ENCODE data around the gene ELAVL4. TPM values are rescaled to one million over a fixed set of nuclear protein-coding genes. Genes with fewer than 3 reads are reported as not detected.

The ELAVL4 gene
- total RNA-seq, 1 experiment from 2014 or later, result not detected

DNA sequence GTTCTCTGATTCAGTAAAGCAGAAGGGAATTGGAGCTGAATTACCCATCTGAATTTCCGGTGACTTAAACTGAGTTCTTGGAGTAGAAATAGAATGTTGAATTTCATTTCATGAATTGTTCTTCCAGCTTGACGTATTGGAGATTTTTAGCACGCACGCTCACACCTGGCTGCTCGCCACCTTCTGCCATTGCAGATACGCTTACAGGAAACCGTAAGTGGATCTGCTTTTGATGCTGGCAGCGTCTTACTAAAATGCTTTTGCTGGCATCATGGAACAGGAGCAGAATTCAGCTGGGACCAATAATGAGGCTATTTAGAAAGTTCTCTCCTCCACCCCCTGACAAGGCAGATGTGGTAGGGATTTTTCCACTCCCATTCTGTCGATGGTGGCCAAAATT lies 17.7 kb upstream of the ELAVL4 start:
- no peak overlapping the region for H3K4me2 ChIP-seq (ENCODE audit: low read length)
- TF ChIP-seq CEBPB (IDR thresholded peaks at IDR 0.05; ENCODE audit: low read depth) (no peak), SP1 (IDR thresholded peaks at IDR 0.05; ENCODE audit: low read depth) (no peak), RAD21 (IDR thresholded peaks at IDR 0.05; ENCODE audit: low read depth) (no peak), ZFX (IDR thresholded peaks at IDR 0.05) (no peak), EZH2phosphoT487 (IDR thresholded peaks at IDR 0.05; ENCODE audit: borderline replicate concordance) (no peak), CBX3 (IDR thresholded peaks at IDR 0.05; ENCODE audit: low read depth) (no peak), POLR2AphosphoS5 (IDR thresholded peaks at IDR 0.05; ENCODE audit: low read depth, low read length) (no peak)
- TF ChIP-seq, protein P1, sequence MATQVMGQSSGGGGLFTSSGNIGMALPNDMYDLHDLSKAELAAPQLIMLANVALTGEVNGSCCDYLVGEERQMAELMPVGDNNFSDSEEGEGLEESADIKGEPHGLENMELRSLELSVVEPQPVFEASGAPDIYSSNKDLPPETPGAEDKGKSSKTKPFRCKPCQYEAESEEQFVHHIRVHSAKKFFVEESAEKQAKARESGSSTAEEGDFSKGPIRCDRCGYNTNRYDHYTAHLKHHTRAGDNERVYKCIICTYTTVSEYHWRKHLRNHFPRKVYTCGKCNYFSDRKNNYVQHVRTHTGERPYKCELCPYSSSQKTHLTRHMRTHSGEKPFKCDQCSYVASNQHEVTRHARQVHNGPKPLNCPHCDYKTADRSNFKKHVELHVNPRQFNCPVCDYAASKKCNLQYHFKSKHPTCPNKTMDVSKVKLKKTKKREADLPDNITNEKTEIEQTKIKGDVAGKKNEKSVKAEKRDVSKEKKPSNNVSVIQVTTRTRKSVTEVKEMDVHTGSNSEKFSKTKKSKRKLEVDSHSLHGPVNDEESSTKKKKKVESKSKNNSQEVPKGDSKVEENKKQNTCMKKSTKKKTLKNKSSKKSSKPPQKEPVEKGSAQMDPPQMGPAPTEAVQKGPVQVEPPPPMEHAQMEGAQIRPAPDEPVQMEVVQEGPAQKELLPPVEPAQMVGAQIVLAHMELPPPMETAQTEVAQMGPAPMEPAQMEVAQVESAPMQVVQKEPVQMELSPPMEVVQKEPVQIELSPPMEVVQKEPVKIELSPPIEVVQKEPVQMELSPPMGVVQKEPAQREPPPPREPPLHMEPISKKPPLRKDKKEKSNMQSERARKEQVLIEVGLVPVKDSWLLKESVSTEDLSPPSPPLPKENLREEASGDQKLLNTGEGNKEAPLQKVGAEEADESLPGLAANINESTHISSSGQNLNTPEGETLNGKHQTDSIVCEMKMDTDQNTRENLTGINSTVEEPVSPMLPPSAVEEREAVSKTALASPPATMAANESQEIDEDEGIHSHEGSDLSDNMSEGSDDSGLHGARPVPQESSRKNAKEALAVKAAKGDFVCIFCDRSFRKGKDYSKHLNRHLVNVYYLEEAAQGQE (IDR thresholded peaks at IDR 0.05; ENCODE audit: low read depth), result no peak
- BruUV-seq (replicated peaks), result no TSS peak
- POLR2A ChIA-PET, result no interaction called here
- no peak for DNase-seq (ENCODE audit: low read depth, low spot score)
- H3K79me2 ChIP-seq (ENCODE audit: insufficient read depth, low read length), result no peaks in the 10 kb centered on the region
- H3K27me3 ChIP-seq (ENCODE audit: insufficient read depth, low read length), result no peaks in the 10 kb centered on the region
- CTCF ChIA-PET, result no interaction called here
- intact Hi-C loops (cut with micrococcal nuclease), result no loop called here
- no peaks in the 10 kb centered on the region for H3K9me2 ChIP-seq (ENCODE audit: insufficient read depth)
- H3K9me3 ChIP-seq (ENCODE audit: control insufficient read depth in 1 of 2, insufficient read depth in 1 of 2, low read depth in 1 of 2, low read length in 2 of 2), result no peaks in the 10 kb centered on the region
- H4K20me1 ChIP-seq (ENCODE audit: insufficient read depth), result no peaks in the 10 kb centered on the region
- no peak overlapping the region for H3K9ac ChIP-seq (ENCODE audit: low read length)
- no peak for ATAC-seq
- no peak overlapping the region for H3K27ac ChIP-seq (ENCODE audit: low read depth, low read length)
- no peaks in the 10 kb centered on the region for H3K36me3 ChIP-seq (ENCODE audit: control insufficient read depth in 1 of 2, insufficient read depth in 2 of 2, low read length in 2 of 2)
- RAD21 ChIA-PET (ENCODE audit: low non-redundant PET in 1 of 2, low total read pairs in 2 of 2, uncharacterized antibody in 2 of 2, unreplicated experiment in 2 of 2), result no interaction called here
- H2AFZ ChIP-seq (ENCODE audit: low read depth, low read length, poor library complexity, severe bottlenecking), result no peak overlapping the region
- no peaks in the 10 kb centered on the region for H3K4me1 ChIP-seq (ENCODE audit: control insufficient read depth in 1 of 2, insufficient read depth in 2 of 2, low read length in 2 of 2)
- no peak overlapping the region for H3K4me3 ChIP-seq (replicated peaks in 1 of 2; ENCODE audit: low read depth in 1 of 2, low read length in 2 of 2)

DNA sequence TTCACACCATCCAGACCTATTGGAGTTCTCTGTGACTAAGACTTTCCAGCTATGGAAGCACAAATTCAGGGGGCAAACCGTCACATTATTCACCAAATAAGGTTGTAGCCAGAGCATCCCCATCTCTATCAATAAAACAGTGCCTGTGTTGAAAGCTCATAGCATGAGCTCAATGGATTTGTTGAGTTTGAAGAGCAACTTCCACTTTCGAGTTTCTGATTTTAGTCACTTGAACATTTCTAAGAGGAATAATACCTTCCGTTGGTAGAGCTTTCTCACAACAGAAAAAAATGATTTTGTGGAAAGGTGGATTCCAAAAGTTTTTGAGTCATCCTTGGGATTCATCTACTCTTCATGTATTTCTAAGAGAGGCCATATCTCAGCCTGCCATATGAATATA lies 13.0 kb upstream of the ELAVL4 start:
- H3K27me3 ChIP-seq (ENCODE audit: insufficient read depth, low read length), result no peaks in the 10 kb centered on the region
- no peaks in the 10 kb centered on the region for H3K9me2 ChIP-seq (ENCODE audit: insufficient read depth)
- no peak overlapping the region for H3K4me3 ChIP-seq (replicated peaks in 1 of 2; ENCODE audit: low read depth in 1 of 2, low read length in 2 of 2)
- H3K9me3 ChIP-seq (ENCODE audit: control insufficient read depth in 1 of 2, insufficient read depth in 1 of 2, low read depth in 1 of 2, low read length in 2 of 2), result no peaks in the 10 kb centered on the region
- no peaks in the 10 kb centered on the region for H3K4me1 ChIP-seq (ENCODE audit: control insufficient read depth in 1 of 2, insufficient read depth in 2 of 2, low read length in 2 of 2)
- H2AFZ ChIP-seq (ENCODE audit: low read depth, low read length, poor library complexity, severe bottlenecking), result no peak overlapping the region
- no peak overlapping the region for H3K27ac ChIP-seq (ENCODE audit: low read depth, low read length)
- RAD21 ChIA-PET (ENCODE audit: low non-redundant PET in 1 of 2, low total read pairs in 2 of 2, uncharacterized antibody in 2 of 2, unreplicated experiment in 2 of 2), result no interaction called here
- H3K9ac ChIP-seq (ENCODE audit: low read length), result no peak overlapping the region
- POLR2A ChIA-PET, result no interaction called here
- H3K4me2 ChIP-seq (ENCODE audit: low read length), result no peak overlapping the region
- no peak for TF ChIP-seq EZH2 (IDR thresholded peaks at IDR 0.05)
- no peak for TF ChIP-seq POLR2A (IDR thresholded peaks at IDR 0.05; ENCODE audit: borderline replicate concordance, extremely low read depth, insufficient read depth, insufficient read length)
- TF ChIP-seq, protein P2, sequence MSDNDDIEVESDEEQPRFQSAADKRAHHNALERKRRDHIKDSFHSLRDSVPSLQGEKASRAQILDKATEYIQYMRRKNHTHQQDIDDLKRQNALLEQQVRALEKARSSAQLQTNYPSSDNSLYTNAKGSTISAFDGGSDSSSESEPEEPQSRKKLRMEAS (IDR thresholded peaks at IDR 0.05), result no peak
- TF ChIP-seq SP1 (IDR thresholded peaks at IDR 0.05; ENCODE audit: low read depth), result no peak
- TF ChIP-seq EZH2phosphoT487 (IDR thresholded peaks at IDR 0.05; ENCODE audit: borderline replicate concordance), result no peak
- no peak for TF ChIP-seq CBX3 (IDR thresholded peaks at IDR 0.05; ENCODE audit: low read depth)
- no peak for TF ChIP-seq ZNF274 (IDR thresholded peaks at IDR 0.05; ENCODE audit: low read depth, low read length)
- TF ChIP-seq TCF7L2 (IDR thresholded peaks at IDR 0.05; ENCODE audit: borderline replicate concordance, extremely low read depth, insufficient read depth, insufficient read length), result no peak
- no peak for TF ChIP-seq YY1 (IDR thresholded peaks at IDR 0.05; ENCODE audit: extremely low read depth, insufficient replicate concordance, low read depth, low read length)
- no peak for TF ChIP-seq RAD21 (IDR thresholded peaks at IDR 0.05; ENCODE audit: low read depth)
- TF ChIP-seq ZFX (IDR thresholded peaks at IDR 0.05), result no peak
- H3K36me3 ChIP-seq (ENCODE audit: control insufficient read depth in 1 of 2, insufficient read depth in 2 of 2, low read length in 2 of 2), result no peaks in the 10 kb centered on the region
- CTCF ChIA-PET, result no interaction called here
- no peaks in the 10 kb centered on the region for H3K79me2 ChIP-seq (ENCODE audit: insufficient read depth, low read length)
- no peaks in the 10 kb centered on the region for H4K20me1 ChIP-seq (ENCODE audit: insufficient read depth)
- no peak for ATAC-seq
- no peak for DNase-seq (ENCODE audit: low read depth, low spot score)
- no TSS peak for BruUV-seq (replicated peaks)
- intact Hi-C loops (cut with micrococcal nuclease), result no loop called here

Data from HCT116 (cell line).